GM18951 (cell line): Measurements from ENCODE around the gene OR2AJ1.

Experiments
- POLR2A ChIP-seq: IDR thresholded peaks from 4 replicates; pipeline ENCODE4 v1.6.1; 2011; ENCODE audit warnings: mild to moderate bottlenecking; ENCODE audit not compliant: insufficient read length, insufficient read depth; ENCODE audit errors: extremely low read depth
- in situ Hi-C: fragments of 300-500 bp; cut with MboI; formaldehyde crosslinking; loops from one replicate; pipeline ENCODE4 v1.12.0; 2022; ENCODE audit warnings: low sequenced_read_pairs, mixed read lengths, inconsistent platforms; ENCODE audit not compliant: unreplicated experiment

OR2AJ1 gene, protein sequence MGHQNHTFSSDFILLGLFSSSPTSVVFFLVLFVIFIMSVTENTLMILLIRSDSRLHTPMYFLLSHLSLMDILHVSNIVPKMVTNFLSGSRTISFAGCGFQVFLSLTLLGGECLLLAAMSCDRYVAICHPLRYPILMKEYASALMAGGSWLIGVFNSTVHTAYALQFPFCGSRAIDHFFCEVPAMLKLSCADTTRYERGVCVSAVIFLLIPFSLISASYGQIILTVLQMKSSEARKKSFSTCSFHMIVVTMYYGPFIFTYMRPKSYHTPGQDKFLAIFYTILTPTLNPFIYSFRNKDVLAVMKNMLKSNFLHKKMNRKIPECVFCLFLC

DNA sequence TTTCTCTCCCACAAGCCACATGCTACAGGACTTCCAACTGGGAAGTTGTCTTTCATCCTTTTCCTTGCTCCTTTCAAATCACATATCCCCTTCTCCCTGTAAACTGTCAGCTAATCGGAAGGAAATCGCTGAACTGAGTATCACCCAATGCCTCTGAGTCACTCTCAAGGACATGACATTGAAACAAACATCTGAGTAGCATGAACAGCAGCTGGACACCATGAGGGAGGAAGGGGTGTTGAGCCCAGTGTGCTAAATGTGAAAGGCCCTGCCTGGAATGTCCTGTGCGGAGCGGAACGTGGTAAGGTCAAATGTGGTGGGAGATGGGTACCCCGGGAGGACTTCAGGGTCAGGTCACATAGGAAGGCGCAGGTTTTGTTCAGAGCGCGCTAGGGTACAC lies at the start of gene OR2AJ1:
Gene OR2AJ1, plus strand, starts transcription at position 22 of the 400 bp plus-strand sequence. CDS start 8,880 bp downstream, outside the sequence.
- in situ Hi-C loops = no loop called here
- no peak for TF ChIP-seq POLR2A

DNA sequence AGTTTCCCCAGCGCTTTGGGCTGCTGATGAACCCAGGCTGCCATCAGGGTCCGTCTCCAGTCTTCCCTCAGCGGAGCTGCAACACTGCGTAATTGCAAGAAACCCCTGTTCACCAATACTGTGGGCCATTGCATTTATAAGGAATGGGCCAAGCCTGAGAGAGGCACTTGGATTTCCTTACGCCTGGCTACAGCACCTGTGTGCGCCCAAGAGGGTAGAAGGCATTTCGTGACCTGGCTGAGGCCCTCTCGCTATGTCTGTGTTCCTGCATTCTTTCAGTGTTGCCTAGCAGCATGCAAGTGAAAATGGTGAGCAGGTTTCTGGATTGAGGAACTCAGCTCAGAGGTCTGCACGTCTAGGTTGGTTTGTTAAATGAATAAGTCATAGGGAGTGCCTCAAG lies 41.3 kb upstream of the OR2AJ1 start:
- no peak for TF ChIP-seq POLR2A
- in situ Hi-C loops = no loop called here

DNA sequence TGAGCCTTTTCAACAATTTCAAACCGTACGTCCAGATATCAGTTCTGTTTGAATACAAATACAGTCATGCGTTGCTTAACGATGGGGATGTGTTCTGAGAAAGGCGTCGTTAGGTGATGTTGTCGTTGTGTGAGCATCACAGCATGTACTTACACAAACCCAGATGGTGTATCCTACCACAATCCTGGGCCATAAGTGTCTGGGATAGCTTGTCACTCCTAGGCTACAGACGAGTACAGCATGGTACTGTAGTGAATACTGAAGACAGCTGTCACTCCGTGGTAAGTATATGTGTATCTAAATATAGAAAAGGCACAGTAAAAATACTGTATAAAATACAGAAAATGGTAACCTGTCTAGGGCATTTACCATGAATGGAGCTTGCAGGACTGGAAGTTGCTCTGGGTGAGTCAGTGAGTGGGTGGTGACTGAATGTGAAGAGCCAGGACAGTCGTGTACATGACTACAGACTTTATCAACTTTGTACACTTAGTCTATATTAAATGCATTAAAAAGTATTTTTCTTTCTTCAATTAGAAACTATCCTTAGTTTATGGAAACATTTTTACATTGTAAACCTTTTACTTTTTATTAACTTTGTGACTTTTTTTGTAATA lies 39.8 kb upstream of the OR2AJ1 start:
- no peak for TF ChIP-seq POLR2A
- in situ Hi-C loops = no loop called here

DNA sequence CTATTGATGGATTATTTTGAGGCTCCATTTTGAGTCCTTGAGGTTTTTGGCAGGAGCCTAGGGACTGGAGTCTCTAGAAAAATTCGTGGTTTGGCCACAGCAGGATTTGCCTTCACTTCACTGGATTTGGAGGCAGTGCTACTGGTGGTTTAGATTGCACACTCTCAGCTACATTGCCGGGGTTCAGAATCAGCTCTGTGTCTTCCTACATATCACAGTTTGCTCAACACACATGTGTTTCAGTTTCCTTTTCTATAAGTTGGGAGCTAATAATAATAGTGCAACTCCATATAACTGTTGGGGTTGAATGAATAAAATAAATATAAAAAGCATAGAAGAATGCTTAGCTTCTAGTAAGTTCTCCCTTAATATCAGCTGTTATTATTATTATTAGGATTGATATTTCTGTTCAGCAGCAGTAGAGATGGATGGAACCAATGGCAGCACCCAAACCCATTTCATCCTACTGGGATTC lies 29.5 kb upstream of the OR2AJ1 start, which contains the start of gene OR2W3:
Gene OR2W3, plus strand, starts transcription at position 425 of the 475 bp plus-strand sequence. Its CDS starts 0 bp downstream, at position 425.
- TF ChIP-seq POLR2A = no peak
- in situ Hi-C loops = no loop called here

DNA sequence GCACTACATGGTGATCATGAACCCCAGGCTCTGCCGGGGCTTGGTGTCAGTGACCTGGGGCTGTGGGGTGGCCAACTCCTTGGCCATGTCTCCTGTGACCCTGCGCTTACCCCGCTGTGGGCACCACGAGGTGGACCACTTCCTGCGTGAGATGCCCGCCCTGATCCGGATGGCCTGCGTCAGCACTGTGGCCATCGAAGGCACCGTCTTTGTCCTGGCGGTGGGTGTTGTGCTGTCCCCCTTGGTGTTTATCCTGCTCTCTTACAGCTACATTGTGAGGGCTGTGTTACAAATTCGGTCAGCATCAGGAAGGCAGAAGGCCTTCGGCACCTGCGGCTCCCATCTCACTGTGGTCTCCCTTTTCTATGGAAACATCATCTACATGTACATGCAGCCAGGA lies 28.7 kb upstream of the OR2AJ1 start:
- in situ Hi-C loops = no loop called here
- no peak for TF ChIP-seq POLR2A

DNA sequence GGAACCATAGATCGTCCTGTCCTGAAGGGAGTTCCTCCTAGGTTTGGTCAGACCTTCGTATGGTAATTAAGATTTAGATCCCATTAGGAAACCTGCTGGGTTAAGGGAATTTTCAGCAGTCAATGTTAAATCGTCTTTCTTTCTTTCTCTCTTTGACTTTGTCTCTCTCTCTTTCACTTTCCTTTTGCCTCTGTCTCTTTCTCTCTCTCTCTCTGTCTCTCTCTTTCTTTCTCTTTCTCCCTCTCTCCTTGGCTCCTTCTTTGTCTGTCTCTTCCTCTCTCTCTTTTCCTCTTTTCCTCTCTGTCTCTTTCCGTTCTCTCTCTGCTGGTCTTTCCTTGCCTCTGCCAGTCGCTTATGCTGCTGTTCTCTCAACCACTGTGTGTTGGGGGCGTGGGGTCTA lies 20.6 kb upstream of the OR2AJ1 start:
- no peak for TF ChIP-seq POLR2A
- in situ Hi-C loops = no loop called here

DNA sequence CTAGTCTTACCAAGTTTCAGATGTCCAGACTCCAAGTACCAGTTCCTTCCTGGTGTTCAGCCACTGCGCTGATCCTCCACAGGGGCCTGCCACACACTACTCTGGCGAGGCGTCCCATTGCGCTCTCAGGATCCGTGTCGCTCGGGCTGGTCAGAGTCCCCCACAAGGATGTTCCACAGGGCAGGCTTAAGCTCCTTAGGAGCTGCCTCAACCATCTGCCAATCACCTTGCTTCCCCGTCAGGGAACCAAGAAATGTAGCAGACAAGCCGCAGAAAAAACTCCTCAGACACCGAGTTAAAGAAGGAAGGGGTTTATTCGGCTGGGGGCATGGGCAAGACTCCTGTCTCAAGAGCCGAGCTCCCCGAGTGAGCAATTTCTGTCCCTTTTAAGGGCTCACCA lies 19.5 kb upstream of the OR2AJ1 start:
- TF ChIP-seq POLR2A = no peak
- in situ Hi-C loops = no loop called here

DNA sequence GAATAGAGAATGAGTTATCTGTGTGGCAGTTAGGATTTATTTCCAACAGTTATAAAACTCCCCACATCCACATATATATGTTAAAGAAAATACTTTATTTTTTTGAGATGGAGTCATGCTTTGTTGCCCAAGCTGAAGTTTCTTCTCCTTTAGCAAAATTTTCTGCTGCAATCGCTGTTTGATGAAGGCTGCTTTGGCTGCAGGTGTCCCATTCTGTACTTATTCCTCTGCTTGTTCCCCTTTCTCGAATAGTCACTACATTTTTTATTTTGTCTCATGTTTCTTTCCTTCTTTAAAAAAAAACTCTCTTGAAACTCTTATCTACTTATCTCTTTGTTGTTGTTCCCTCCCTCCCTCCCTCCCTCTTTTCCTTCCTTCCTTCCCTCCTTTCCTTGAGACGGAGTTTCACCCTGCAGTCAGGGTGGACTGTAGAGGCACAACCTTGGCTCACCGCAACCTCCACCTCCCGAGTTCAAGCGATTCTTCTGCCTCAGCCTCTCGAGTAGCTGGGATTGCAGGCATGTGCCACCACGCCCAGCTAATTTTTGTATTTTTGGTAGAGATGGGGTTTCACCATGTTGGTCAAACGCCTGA lies 18.7 kb upstream of the OR2AJ1 start:
- in situ Hi-C loops = no loop called here

DNA sequence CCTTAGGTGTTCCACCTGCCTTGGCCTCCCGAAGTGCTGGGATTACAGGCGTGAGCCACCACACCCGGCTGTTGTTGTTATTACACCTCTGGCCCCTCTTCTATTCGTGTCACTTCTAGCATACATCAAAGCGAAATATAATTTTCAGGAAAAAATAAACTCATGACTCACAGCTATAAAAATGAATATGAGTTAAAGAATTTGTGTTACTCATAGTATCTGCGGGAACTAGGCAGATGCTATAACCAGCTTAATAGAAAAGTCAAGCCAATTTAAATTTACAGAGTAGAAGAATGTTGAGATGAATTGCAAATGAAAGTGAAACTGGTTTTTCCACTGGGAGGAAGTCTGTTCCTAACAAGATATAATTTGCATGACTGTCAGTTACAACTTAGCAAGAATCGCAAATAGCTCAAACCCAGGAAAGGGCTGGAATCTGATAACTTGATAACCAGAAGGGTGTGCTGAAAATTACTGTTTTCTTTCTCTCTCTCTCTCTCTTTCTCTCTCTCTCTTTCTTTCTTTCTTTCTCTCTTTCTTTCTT lies 18.1 kb upstream of the OR2AJ1 start:
- in situ Hi-C loops = no loop called here
- TF ChIP-seq POLR2A = no peak

More for the DNA sequence above, 18.7 kb upstream of the OR2AJ1 start:
- TF ChIP-seq POLR2A = no peak

DNA sequence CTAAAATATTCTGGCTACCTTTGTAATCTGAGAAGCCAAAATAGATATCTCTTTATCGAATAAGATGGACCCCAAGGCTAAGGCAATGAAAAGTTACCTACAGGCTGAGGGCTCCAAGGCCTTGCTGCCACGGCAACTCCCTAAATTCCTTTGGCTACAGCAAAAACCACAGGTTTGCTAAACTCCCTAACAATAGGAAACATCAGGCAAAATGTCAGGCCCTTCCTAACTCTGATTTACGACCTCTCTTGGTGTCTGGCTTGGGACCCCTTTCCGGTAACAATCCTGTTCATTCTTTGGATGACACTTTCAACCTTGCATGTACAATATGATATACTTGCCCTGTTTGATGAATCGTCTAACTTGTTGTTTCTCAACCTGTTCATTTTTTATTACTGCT lies 15.9 kb upstream of the OR2AJ1 start:
- TF ChIP-seq POLR2A = no peak
- in situ Hi-C loops = no loop called here

DNA sequence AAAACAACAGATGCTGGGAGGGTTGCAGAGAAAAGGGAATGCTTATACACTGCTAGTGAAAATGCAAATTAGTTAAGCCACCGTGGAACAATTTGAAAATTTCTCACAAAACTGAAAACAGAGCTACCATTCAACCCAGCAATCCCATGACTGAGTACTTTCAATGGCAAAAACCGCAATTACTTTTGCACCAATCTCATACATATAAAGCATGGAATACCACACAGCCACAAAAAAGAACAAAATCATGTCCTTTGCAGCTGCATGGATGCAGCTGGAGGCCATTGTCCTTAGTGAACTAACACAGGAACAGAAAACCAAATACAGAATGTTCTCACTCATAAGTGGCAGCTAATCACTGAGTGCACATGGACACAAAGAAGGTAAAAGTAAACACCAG lies 10.9 kb upstream of the OR2AJ1 start:
- no peak for TF ChIP-seq POLR2A
- in situ Hi-C loops = no loop called here

DNA sequence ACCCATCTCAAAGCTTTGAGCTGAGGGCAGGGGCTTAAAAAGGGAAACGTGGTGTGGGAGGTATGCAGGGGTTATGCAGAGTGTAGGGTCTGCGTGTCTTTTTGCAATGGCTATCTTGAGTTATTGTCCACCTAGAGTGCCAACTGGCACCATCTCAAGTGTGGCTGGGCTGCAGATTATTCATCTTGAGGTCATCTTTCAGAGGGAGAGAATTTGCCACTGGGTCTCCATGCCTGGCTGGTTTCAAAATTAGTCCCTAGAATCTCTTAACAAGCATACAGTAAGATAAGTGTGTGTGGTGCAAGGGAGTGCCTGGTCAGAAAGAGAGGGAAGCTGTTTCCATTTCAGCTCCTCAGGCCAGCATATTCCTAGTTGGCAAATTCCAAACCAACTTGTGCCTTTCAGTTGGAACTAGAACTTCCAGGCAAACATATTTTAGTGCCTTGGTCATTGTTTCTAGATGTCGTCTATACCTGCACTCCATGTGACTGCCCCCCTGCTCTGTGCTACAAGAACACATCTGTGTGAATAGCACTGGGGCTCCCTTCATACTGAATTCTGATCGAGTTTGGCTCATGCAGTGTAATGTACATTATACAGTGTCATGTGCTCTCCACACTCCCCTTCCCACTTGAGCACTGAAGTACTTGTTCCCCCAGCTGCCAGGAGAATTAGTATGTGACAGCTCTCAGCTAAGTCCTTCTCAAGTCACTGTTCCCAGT lies 9.6 kb upstream of the OR2AJ1 start:
- TF ChIP-seq POLR2A = no peak
- in situ Hi-C loops = no loop called here

DNA sequence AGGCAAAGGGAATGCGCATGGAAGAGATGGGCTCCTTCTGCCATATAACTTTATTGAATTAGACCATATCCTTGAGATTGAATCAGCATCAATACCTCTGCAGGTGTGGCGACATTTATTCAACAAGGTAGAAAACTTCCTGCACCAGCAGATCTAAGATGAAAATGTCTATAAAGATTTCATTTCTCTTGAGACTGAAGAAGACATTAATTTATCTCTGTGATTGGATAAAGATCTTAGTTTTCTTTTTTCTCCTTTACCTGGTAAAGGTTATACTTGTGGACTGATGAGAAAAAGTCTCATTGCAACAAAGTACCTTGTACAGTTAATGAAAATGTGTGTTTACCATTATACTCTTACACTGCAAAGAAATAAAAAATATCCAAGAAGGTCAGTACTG lies 4.7 kb upstream of the OR2AJ1 start, which contains the start of gene OR2T8:
Gene OR2T8, plus strand, starts transcription at position 301 of the 400 bp plus-strand sequence. CDS start 766 bp downstream, outside the sequence.
- TF ChIP-seq POLR2A = no peak
- in situ Hi-C loops = no loop called here
